HFFc6 (cell line): ENCODE measurements around the gene BIRC3. TPM values are rescaled to one million over a fixed set of nuclear protein-coding genes. Genes with fewer than 3 reads are reported as not detected.

ENCODE experiments used
- DNase-seq: peaks from one replicate; pipeline ENCODE4 v3.0.0-alpha.2; 2018
- H3K27ac Mint-ChIP-seq: 2 replicates; pipeline ENCODE4 v1.8.0; 2020; ENCODE audit warnings: mild to moderate bottlenecking, mixed read lengths
- H3K27me3 Mint-ChIP-seq: 2 replicates; pipeline ENCODE4 v1.8.0; 2021; ENCODE audit warnings: mild to moderate bottlenecking, moderate library complexity, mixed read lengths; ENCODE audit not compliant: insufficient read depth
- H3K36me3 Mint-ChIP-seq: 2 replicates; pipeline ENCODE4 v1.8.0; 2021; ENCODE audit warnings: low read depth, mixed read lengths
- H3K4me1 Mint-ChIP-seq: 2 replicates; pipeline ENCODE4 v1.8.0; 2020; ENCODE audit warnings: low read depth, mixed read lengths
- H3K4me3 Mint-ChIP-seq: 2 replicates; pipeline ENCODE4 v1.8.0; 2020; ENCODE audit warnings: mild to moderate bottlenecking, moderate library complexity, mixed read lengths
- H3K9me3 Mint-ChIP-seq: 2 replicates; pipeline ENCODE4 v1.8.0; 2020; ENCODE audit warnings: mild to moderate bottlenecking, mixed read lengths
- CTCF ChIP-seq: fragments of 200-600 bp; sonication (generic); IDR thresholded peaks from 2 replicates; pipeline ENCODE4 v1.5.0; 2021; ENCODE audit warnings: antibody characterized with exemption, mild to moderate bottlenecking
- total RNA-seq, 6 experiments: library from RNA; stranded (reverse); fragmentation: NEBNext Ultra II Directional; extraction: Animal tissue kit (Norgen Biotek cat#: 25700); gene quantifications; 2 replicates in 1 of 6; 3 replicates in 5 of 6; pipeline ENCODE4 v1.2.3, GENCODE V29; 2021

BIRC3 gene
- total RNA-seq, 6 experiments from 2014 or later = 0.35 to 0.66 (median 0.42) TPM

DNA sequence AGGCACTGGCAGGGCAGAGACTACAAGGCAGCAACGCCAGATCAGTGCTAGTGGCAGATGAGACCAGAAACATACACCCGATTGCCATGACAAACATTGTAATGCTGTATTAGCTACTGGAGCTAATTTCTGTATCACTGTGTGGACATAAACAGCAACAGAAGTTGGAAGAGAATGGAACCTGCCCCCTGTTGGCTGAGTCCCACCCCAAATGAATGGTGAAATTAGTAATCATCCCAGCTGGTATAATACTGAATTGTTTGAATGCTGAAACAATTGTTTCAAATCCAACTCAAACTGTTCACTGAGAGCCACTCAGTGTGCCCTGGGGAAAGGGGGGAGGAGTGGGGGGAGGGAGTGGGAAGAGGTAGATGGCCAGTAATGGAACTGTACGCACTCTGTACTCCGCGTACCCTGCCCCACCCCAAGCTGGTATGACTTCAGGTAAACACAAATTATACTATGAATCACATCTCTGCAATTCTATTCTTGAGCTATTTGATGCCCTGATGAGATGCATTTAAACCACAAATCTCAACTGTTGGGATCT is 11.2 kb upstream of the BIRC3 start:
- peaks cover 7% of the 10 kb centered on the region for H3K36me3 Mint-ChIP-seq
- peak; percentile 34; the same call in 1 of the 2 replicates for TF ChIP-seq CTCF
- H3K4me1 Mint-ChIP-seq = peaks cover 18% of the 10 kb centered on the region
- H3K4me3 Mint-ChIP-seq = no peak overlapping the region
- peaks cover 8% of the 10 kb centered on the region; the same call in 1 of the 2 replicates for H3K9me3 Mint-ChIP-seq
- H3K27ac Mint-ChIP-seq = no peak overlapping the region
- no peak for DNase-seq
- H3K27me3 Mint-ChIP-seq = peaks cover 6% of the 10 kb centered on the region

DNA sequence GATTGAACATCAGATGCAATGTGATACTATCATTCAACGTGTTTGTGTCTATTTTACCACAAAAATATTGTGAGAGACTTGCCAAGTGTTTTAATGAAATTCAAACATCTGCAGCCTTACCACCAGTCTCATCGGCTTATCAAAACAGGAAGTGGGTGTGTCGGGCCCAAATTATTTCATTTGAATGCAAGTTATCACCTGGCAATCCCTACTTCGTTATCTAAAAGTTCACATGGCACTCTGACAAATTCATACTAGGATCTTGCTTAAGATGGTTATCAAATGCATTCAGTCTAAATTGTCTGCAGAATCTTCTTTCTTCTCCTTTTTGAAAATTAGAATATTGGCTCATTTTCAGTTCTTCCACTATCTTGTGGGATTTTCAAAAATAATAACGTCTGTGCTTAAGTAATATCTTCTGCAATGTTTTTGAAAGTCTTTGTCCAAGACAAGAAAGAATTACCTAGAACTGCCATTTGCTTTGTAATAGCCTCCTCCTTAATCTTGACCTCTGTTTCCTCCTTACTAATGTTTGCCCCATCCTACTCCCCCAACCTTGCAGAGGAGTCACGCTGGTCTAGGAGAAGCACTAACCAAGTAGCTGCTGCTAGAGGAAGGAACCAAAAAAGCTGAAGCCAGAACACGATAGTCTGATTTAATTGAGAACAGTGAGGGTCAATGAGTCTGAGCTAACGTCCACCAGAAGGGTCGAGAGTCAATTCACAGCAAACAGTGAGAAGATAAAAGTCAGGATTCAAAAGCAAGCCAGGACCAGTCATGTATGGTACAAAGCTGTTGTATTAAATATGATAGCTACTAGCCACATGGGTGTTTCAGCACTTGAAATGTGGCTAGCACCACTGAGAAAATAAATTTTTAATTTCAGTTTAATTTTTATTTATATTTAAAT is 10.2 kb upstream of the BIRC3 start:
- Mint-ChIP-seq H3K4me1 (peaks cover 18% of the 10 kb centered on the region), H3K9me3 (no peaks in the 10 kb centered on the region), H3K4me3 (no peak overlapping the region), H3K27ac (no peak overlapping the region), H3K36me3 (no peaks in the 10 kb centered on the region), H3K27me3 (peaks cover 2% of the 10 kb centered on the region)
- no peak for TF ChIP-seq CTCF
- DNase-seq = no peak

DNA sequence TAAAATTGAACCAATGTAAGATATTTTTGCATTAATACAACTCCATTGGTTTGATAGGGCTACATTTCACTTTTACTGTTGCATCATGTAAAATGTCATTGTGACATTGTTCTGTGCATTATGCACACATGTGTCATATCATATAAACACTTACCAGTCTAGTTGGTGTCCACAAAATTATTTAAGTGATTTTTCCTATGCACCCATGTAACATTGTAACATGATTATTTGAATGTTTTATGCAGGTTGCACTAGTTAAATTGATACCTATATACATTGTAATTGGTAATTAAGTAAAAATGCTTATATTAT is 9.6 kb upstream of the BIRC3 start:
- Mint-ChIP-seq H3K36me3 (no peaks in the 10 kb centered on the region), H3K27me3 (peaks cover 2% of the 10 kb centered on the region), H3K9me3 (no peaks in the 10 kb centered on the region), H3K4me1 (peaks cover 22% of the 10 kb centered on the region), H3K4me3 (no peak overlapping the region), H3K27ac (no peak overlapping the region)
- TF ChIP-seq CTCF = no peak
- no peak for DNase-seq

DNA sequence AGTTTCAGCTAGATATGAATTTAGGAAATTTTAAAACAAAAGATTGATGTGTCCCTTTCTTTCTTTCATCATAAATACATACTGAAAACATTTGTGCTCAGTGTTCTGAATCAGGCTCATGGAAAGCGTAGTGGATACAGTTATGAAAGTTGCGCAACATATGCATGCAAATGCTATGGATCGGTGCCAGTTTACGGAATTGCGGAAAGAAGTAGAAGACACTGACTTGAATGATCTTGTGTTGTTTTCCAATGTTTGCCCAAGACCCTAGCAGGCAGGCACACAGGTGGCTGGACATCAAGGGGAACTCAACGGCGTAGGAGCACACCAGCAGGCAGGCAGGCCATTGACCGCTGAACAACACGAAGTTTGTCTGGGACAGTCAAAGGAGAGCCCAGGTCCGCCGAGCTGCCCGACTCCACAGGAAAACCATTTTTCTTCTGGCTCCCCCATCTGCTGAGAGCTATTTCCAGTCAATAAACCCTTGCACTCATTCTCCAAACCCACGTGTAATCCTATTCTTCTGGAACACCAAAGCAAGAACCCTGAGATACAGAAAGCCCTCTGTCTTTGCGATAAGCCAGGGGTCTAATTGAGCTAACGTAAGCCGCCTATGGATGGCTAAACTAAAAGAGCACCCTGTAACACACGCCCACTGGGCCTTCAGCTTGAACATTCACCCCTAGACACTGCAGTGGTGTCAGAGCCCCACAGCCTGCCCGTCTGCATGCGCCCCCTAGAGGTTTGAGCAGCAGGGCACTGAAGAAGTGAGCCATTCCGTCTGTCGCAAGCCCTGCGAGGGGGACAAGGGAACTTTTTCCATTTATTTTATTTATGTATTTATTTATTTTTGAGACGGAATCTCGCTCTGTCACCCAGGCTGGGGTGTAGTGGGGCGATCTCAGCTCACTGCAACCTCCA is 7.4 kb upstream of the BIRC3 start:
- H3K4me3 Mint-ChIP-seq = no peak overlapping the region
- no peak for DNase-seq
- H3K36me3 Mint-ChIP-seq = no peaks in the 10 kb centered on the region
- TF ChIP-seq CTCF = peak; percentile 54
- H3K4me1 Mint-ChIP-seq = peaks cover 35% of the 10 kb centered on the region
- no peaks in the 10 kb centered on the region for H3K9me3 Mint-ChIP-seq
- no peak overlapping the region for H3K27ac Mint-ChIP-seq
- H3K27me3 Mint-ChIP-seq = peaks cover 4% of the 10 kb centered on the region

- peak overlapping the region; percentile 90 for H3K4me3 Mint-ChIP-seq
- H3K27me3 Mint-ChIP-seq = peaks cover 3% of the 10 kb centered on the region
Observed at GRCh38 chr11:102312667-102313066, 4.6 kb upstream of the BIRC3 start.

More at GRCh38 chr11:102312667-102313066, 4.6 kb upstream of the BIRC3 start:
- DNase-seq = no peak
- Mint-ChIP-seq H3K36me3 (no peaks in the 10 kb centered on the region), H3K4me1 (peaks cover 36% of the 10 kb centered on the region), H3K27ac (peak overlapping the region; percentile 89), H3K9me3 (no peaks in the 10 kb centered on the region)
- TF ChIP-seq CTCF = no peak
